GM19193 (cell line): Measurements from ENCODE around the gene KCNH4.

Source experiments
- POLR2A ChIP-seq: IDR thresholded peaks from 4 replicates; pipeline ENCODE4 v1.6.1; 2011; ENCODE audit not compliant: insufficient read depth, insufficient read length; ENCODE audit errors: extremely low read depth

The KCNH4 gene

GRCh38 chr17:42183741-42184711 is 3.1 kb upstream of the KCNH4 start:
- TF ChIP-seq POLR2A = peak; percentile 72

- TF ChIP-seq POLR2A = no peak
These were observed 2.2 kb upstream of the KCNH4 start for GRCh38 chr17:42182927-42183734.

- TF ChIP-seq POLR2A = no peak
These were observed 887 bp upstream of the KCNH4 start for GRCh38 chr17:42181851-42182207.

DNA sequence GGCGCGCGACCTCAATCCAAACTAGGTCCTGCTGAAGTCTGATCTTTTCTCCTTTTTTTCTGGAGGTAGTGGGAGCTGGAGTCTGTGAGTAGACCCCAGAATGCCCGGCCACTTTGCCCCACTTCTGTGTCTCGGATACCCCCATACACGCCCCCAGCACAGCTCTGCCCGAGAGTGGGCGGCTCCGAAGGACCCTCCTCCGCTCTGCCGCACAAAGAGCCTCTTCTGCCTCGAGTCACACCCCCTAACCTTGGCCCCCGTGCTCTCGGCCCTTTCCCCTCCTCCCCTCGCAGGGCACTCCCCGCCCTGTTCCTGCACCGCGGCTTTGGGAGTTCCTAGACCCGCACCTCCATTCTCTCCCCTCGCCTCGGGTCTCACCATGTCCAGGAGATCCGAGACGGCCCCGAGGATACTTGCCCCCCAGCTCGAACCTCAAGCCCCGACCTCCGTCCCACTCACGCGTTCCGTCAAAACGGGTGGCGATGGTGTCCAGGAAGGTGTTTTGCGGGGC is 476 bp downstream of the KCNH4 start:
- TF ChIP-seq POLR2A = no peak

GRCh38 chr17:42179911-42180410 is 981 bp downstream of the KCNH4 start:
- no peak for TF ChIP-seq POLR2A

DNA sequence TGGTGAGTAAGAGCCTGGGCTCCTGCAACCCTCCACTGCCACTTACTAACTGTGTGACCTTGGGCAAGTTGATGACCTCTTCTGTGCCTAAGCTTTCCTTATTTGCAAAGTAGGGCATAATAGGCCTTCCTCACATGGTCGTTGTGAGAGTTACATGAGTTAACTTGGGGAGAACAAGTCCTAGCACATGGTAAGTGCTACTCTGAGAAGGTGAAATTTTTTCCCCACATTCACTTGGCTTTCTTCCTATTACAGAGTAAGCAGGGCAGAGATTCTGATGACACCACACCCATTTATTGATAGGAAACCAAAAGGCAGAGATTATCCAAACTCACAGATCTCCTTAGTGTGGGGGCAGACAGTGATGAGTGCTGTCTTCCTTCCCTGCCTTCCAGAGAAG is 1.6 kb downstream of the KCNH4 start:
- no peak for TF ChIP-seq POLR2A

- no peak for TF ChIP-seq POLR2A
These were observed 2.1 kb downstream of the KCNH4 start for GRCh38 chr17:42178817-42179216.

DNA sequence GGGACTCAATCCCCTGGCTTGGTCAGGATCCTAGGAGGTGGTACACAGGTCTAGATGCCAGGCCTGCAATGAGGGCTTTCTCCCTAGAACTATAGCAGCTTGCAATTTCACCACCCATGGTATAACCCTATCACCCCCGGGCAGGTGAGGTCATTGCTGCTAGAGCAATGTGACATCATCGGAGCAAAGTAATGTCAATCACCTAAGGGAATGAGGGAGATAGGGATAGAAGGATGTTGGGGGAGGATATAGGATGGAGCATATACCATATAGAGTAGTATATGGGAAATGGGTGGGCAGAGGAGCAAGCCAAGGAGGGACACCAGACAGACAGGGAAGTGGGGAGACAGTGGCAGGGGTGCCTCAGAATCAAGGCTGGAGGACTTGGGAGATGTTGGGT is 3.3 kb downstream of the KCNH4 start:
- no peak for TF ChIP-seq POLR2A

DNA sequence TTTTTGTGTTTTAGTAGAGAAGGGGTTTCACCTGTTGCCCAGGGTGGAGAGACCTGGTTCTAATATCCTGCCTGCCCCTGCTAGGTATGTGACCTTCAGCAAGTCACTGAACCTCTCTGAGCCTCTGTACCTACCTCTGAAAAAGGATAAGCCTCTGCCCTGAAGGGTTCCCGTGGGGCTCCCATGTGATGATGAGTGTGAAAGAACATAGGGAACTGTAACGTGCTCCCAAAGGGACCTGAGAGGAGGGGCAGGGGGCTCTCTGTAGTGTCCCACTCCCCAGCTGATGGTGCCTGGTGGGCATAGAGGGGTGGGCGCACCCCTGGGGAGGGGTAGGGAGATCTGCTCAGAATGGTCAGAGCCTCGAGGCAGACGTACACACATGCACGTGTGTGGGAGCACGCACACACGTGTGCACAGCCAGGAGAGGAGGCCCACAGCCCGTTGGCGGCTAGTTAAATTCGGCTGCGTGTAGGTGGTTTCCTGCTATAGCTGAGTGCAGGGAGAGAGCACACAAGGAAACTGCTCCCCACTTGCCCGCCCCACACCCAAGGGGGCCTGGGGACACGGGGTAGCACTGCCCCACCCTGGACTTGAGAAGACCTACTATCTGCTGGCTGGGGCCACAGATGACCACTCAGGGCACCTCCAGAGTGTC is 6.7 kb downstream of the KCNH4 start:
- no peak for TF ChIP-seq POLR2A

- TF ChIP-seq POLR2A = no peak
These were observed 9.1 kb downstream of the KCNH4 start for GRCh38 chr17:42171831-42172230.

- no peak for TF ChIP-seq POLR2A
These were observed 11.6 kb downstream of the KCNH4 start for GRCh38 chr17:42169351-42169750.

GRCh38 chr17:42167807-42168206 is 13.1 kb downstream of the KCNH4 start:
- no peak for TF ChIP-seq POLR2A

DNA sequence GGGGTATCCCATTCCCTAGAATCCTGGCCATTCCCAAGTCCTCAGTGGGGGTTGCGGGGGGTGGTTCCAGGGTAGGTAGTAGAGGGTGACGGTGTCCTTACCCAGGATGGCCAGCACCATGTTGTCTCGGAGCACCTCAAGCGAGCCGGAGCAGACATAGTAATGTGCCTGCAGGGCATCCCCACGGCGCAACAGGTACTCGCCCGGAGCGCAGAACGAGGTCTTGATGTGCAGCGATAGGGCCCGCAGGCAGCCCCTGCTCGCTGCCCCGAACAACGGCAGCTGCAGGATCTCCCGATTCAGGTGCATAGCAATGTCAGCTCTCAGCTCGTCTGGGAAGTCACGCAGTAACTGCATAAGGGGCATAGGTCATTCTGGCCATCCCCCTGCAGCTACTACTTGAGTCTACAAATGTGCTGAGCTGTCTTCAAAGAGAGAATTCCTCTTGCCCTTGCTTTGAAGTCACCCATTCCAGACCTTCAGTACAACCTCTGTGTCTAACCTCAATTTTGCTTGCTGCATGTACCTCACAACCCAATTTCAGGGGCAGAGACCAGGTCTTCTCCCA is 14.7 kb downstream of the KCNH4 start:
- TF ChIP-seq POLR2A = no peak

DNA sequence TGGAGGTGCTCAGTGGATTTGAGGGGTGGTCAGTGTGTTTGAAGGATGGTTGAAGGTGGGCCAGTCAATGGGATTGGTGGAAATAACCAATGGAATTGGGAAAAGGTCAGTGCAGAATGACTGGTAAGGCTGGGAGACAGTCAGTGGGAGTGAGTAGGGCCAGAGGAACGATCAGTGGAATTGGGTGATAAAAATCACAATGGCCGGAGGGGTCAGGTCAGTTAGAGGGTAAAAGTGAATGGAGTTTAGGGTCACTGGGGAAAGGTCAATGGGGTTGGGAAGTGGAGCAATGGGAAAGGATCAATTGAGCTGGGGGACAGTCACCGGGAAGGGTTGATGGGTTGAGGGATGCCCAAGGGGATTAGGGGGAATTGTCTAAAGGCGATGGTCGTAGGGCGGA is 15.2 kb downstream of the KCNH4 start:
- TF ChIP-seq POLR2A = no peak
